Cerebellar nuclear complex (tissue), 1 donor: ENCODE data around the gene TBKBP1.
"Not testable (repeated sequence)": the region's sequence is repeated elsewhere in the genome, so short reads cannot be mapped to it uniquely, and the experiment has no call there.

ENCODE experiments used
- DNase-seq, 2 experiments: peaks; one replicate each; lab custom pipeline; 2025; lab: John Stamatoyannopoulos, UW

TBKBP1 gene

GRCh38 chr17:47682138-47682537 lies 11.8 kb upstream of the TBKBP1 start:
- DNase-seq, result no peak

DNA sequence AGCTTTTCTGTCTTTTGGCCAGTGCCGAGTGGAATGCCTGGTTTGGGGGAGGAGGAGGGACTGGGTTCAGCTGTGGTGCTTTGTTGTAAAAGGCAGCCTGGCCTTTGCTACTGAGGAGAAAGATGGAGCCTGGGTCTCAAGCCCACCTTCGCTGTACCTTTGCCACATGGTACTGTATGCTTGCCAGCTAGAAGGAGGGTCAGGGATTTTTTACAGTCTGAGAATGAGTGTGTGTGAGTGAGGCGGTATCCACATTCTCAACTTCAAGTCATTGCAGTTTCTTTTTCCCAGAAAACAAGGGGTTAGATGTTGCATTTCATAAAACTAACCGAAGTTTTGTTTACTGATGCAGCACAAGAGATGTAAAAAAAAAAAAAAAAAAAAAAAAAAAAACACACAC lies 11.2 kb upstream of the TBKBP1 start:
- not testable (repeated sequence) for DNase-seq

DNA sequence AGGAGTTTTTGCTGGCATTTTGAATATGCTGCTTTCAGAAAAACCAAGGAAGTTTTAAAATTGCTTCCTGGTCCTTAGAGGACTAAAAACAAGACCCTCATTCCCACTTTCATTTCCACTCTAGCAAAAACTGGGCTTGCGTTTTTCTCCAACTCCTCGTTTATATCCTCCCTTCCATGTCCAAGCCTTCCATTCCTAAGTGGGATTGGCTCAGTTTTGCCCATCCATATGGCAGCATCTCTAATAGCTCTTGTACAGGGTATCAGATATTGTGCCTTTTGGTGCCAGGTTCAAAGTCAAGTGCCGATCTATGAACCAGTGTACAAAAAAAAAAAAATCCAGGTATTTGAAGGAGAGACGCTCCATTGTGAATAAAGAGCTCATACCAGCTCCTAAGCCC lies 9.9 kb upstream of the TBKBP1 start:
- DNase-seq, result no peak

- no peak for DNase-seq
Observed at GRCh38 chr17:47684535-47685193, 9.3 kb upstream of the TBKBP1 start.

DNA sequence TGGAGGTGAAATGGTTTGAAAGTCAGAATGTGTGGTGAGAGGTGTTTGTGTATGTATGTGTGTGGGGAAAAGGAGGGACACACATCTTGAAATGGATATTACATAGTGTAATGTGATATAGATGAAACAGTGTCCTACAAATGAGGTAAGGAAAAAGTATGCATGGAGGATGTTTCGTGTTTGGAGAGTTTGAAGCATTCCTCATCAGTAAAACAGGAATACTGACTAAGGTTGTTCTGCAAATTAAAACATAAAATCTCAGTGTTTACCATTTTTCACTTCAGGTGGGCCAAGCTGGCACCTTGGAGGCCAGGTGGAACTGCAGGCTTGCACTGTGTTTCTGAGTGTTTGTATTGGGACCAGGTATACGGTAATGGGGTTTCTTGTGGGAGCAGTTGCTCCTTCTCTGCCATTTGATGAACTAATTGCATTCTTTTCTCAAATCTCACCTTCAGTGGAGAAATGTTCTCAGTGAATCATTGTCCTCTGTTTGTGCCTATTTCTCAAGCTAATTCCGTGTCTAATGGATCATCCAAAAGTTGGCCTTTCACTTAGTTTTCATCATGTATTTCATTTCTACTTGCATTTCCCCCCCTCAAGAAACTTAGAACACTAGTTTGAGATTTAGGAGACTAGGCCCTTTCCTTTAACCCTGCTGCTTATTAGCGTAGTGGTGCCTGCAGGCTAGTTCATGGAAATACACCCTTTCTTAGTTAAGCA lies 8.2 kb upstream of the TBKBP1 start:
- no peak for DNase-seq

DNA sequence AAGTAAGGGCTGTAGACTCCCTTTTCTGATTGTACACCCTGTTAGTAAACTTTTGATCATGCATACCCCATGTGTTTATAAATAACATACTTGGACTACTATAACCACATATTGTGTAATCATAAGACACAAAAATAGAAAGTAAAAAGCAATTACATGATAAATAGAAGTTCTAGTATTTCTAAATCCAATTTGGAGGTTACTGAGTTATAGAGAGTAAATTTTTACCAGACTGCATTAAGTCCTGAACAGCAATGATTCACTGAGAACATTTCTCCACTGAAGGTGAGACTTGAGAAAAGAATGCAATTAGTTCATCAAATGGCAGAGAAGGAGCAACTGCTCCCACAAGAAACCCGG lies 7.7 kb upstream of the TBKBP1 start:
- no peak for DNase-seq

DNA sequence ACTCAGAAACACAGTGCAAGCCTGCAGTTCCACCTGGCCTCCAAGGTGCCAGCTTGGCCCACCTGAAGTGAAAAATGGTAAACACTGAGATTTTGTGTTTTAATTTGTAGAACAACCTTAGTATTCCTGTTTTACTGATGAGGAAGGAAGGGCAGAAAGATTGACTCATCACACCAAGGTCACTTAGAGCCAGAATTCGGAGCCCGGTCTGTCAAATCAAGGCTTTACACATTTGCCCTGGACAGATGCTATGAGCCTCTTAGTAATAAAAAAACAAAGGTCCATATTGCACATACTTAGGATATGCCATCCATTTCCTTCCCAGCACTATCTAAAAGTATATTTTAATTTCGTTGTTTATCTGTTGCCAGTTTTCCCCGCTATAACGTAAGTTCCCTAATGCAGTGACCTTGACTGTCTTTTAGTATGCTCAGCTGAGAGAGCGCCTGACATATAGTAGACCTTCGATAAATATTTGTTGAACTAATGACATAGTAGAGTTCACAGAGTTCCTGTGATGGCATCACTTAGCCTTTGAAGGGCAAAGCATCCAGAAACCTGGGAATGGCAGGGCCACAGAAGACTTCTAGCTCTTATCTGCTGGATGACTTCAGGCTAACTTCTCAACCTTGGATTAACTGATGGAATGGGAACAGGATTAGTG lies 7.2 kb upstream of the TBKBP1 start:
- DNase-seq, result no peak

- no peak for DNase-seq
Observed at GRCh38 chr17:47687328-47687690, 6.7 kb upstream of the TBKBP1 start.

- no peak for DNase-seq
Observed at GRCh38 chr17:47687748-47688147, 6.2 kb upstream of the TBKBP1 start.

- DNase-seq, result no peak
Observed at GRCh38 chr17:47690121-47690520, 3.8 kb upstream of the TBKBP1 start.

- DNase-seq, result no peak
Observed at GRCh38 chr17:47692137-47692894, 1.6 kb upstream of the TBKBP1 start.

DNA sequence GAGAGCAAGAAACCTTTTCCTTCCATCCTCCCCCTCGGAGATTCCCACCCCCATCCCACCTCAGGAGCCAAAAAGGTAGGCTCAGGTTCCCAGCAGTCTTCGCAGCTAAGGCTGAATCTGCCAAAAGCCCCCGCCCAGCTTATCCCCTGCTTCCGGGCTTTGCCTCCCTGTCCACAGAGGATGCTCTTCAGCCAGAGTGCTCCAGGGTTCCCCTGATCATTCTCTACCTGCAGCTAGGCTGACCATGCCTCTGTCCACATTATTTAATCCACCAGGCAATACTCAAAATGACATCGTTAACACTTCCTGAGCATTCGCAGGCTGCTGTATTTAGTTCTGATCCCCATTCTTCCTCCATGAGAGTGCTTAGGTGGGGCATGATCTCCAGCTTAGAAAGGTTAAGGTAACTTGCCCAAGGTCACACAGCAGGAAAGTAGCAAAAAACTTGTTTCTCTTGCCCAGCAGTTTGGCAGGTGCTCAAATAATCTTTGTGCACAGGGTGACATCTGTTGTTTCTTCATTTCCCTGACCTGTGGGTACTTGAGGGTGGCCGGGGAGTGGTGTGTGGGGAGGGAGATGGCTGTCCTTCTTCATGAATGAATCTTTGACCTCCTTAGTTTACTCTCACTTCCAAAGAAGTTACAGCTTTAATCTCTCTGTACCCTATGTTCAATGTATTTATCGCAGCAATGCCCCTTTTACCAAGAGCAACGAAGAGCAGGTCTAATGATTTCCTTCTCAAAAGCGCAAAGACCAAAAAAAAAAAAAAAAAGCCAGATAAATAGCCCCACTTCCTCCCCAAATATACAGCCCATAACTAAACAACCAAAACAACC lies 848 bp upstream of the TBKBP1 start:
- DNase-seq, result no peak

DNA sequence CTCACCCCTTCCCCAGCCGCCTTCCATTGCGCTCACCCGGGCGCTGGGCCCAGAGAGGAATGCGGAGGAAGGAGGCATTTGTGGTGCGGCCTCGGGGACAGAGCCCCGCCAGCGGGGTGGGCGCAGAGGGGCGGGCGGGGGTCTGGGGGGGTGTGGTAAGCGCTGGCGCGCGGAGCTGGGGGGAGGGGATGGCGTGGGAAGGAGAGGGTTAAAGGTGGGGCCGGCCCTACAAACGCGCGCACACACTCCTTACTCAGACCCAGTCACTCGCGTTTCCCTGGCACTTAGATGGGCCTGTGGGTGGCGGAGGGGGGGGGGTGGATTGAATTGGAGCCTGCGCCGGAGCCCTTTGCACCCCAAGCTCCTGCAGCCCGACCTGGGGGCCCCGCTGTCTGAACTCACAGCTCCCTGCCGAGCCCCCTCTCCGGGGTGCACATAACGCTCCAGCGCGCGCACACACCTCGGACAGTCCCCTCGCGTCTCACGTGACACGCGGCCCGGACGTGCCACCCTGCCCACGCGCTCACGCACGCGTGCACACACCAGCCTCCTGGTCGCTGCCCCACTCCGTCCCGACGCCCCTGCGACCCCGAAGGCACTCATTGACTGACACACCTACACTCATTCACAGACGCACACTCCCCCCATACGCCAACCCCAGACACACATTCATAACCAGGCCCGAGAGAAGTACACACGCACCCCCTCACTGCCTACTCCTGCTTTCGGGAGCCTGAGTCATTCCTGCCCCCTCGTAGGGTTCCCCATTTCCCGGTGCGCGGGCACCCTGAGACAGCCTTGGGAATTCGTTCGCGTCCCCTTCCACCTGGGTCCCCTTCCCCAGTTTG lies 844 bp downstream of the TBKBP1 start:
- DNase-seq, result no peak

GRCh38 chr17:47695429-47696376 lies 1.7 kb downstream of the TBKBP1 start:
- DNase-seq, result no peak

DNA sequence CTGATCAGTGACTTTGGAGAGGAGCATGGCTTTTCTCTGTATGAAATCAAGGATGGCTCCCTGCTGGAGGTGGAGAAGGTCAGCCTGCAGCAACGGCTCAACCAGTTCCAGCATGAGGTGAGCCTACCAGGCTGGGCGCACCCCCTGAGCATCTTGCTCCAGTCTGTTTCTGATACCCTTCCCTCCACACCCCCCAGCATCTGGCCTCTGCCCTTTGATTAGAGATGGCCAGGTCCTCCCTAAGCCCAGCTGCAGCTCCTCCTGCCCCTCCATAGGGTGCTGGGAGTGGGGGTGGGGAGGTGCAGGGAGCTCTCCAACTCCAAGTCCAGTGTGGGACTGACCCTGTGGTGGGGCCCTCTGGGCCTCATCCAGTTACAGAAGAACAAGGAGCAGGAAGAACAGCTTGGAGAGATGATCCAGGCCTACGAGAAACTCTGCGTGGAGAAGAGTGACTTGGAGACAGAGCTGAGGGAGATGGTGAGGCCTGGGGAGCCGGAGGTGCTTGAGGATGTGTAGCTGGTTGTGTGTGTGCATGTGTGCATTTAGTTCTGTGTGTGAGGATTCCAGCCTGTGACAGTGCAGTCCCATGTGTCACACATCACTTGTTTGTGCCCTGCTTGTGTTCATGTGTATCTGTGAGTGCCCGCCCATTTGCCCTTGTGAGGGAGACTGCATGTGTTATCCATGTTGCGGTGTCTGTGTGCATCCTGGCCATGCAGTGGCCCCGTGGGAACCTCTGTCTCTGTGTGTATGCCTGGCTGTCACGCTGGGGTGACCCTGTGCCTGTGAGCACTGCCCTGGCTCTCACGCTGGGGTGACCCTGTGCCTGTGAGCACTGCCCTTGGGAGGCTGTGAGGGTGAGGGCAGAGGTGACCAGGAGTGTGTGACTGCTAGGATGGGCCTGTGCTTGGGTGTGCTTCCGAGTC lies 3.0 kb downstream of the TBKBP1 start:
- no peak for DNase-seq

DNA sequence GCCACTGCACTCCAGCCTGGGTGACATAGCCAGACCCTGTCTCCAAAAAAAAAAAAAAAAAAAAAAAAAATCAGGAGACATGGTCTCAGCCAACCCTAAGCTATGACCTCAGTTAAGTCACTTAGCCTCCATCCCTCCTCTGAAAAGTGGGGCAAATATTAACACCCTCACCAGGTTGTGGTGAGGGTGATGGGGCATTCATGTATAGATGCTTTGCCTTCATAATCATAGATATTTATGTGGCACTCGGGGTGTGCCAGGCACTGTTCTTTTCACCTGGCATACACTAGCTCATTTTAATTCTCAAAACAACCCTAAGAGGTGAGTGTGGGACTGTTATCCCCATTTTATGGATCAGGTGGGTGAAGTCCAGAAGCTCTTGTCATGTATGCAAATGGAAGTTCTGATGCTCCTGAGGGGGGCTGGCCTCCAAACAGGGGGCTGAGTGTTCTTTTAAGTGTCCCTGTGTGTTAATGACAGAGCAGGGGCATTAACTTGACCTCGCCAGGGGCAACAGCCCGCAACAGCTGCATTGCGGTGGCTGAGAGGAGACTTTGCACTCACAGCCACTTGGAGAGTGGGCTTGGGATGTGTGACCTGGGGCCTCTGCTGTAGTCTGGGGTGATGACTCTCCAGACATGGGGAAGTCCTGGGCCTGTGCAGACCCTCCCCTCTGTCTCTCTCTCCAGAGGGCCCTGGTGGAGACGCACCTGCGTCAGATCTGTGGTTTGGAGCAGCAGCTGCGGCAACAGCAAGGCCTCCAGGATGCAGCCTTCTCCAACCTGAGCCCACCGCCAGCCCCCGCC lies 4.1 kb downstream of the TBKBP1 start:
- DNase-seq, result no peak

DNA sequence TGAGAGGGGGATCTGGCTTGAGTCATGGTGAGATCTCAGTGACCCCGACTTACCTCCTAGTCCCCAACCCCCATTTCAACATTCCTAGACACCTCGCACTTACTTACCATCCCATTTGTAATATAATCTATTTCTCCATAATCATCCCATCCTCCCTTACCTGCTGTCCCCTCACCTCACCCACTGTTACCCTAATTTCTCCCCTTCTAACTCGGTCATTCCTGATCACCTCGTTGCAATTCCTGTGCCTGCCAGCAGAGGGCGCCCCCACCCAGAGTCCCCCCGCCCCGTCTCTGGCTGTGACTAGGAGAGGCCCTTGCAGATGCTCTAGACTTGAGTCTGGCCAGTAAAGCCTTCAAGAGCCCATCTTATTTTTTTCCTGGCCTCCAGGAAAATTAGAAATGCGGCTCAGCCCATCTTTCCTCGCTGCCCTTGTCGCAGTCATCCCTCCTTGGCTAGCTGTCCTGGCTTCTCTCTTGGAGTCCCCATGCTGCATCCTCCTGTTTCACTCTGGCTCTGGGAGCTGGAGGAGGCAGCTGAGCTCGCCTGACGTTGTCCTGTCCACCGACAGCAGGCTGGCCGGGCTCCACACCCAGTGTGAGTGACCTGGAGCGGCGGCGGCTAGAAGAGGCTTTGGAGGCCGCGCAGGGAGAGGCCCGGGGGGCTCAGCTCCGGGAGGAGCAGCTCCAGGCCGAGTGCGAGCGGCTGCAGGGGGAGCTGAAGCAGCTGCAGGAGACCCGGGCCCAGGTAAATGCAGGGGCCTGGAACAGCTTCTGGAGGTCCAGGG lies 5.0 kb downstream of the TBKBP1 start:
- DNase-seq, result no peak
